GM18867 (cell line): ENCODE results near the gene IRX1.

Experiments used
- ATAC-seq: cut with Tn5 transposase; IDR thresholded peaks from one replicate; pipeline ENCODE4 v1.9.1; 2021; ENCODE audit warnings: mild to moderate bottlenecking, moderate library complexity; ENCODE audit not compliant: unreplicated experiment

Gene IRX1

GRCh38 chr5:3595006-3595961 lies at the start of gene IRX1:
TSS of gene IRX1 (plus strand) at chr5:3595832. CDS start at chr5:3596106, 274 bp downstream.
- ATAC-seq, result no peak

- ATAC-seq, result no peak
Measured at GRCh38 chr5:3546028-3546427, 49.6 kb upstream of the IRX1 start.

- no peak for ATAC-seq
Measured at GRCh38 chr5:3564116-3564515, 31.5 kb upstream of the IRX1 start.

- no peak for ATAC-seq
Measured at GRCh38 chr5:3564827-3565518, 30.7 kb upstream of the IRX1 start.

- no peak for ATAC-seq
Measured at GRCh38 chr5:3584724-3585531, 10.7 kb upstream of the IRX1 start.

GRCh38 chr5:3590161-3590966 lies 5.3 kb upstream of the IRX1 start:
- no peak for ATAC-seq

- no peak for ATAC-seq
Measured at GRCh38 chr5:3590967-3591900, 4.4 kb upstream of the IRX1 start.

- ATAC-seq, result no peak
Measured at GRCh38 chr5:3592298-3592697, 3.3 kb upstream of the IRX1 start.

GRCh38 chr5:3593771-3594509 lies 1.7 kb upstream of the IRX1 start:
- no peak for ATAC-seq

- no peak for ATAC-seq
Measured at GRCh38 chr5:3594510-3595005, 1.1 kb upstream of the IRX1 start.

- no peak for ATAC-seq
Measured at GRCh38 chr5:3596261-3596825, 711 bp downstream of the IRX1 start.

GRCh38 chr5:3596857-3597166 lies 1.2 kb downstream of the IRX1 start:
- no peak for ATAC-seq

GRCh38 chr5:3597167-3598007 lies 1.8 kb downstream of the IRX1 start:
- no peak for ATAC-seq

- ATAC-seq, result no peak
Measured at GRCh38 chr5:3598207-3598606, 2.6 kb downstream of the IRX1 start.

GRCh38 chr5:3598769-3599211 lies 3.2 kb downstream of the IRX1 start:
- ATAC-seq, result no peak

- no peak for ATAC-seq
Measured at GRCh38 chr5:3599226-3600105, 3.8 kb downstream of the IRX1 start.
